HG03378 (cell line): Measurements from ENCODE around the gene HNRNPUL2.

Source experiments
- ATAC-seq: cut with Tn5 transposase; IDR thresholded peaks from one replicate; pipeline ENCODE4 v1.9.1; 2021; ENCODE audit warnings: mild to moderate bottlenecking, moderate library complexity; ENCODE audit not compliant: unreplicated experiment

Gene HNRNPUL2

GRCh38 chr11:62727872-62728170 is 564 bp upstream of the HNRNPUL2 start:
- ATAC-seq = peak; percentile 54

DNA sequence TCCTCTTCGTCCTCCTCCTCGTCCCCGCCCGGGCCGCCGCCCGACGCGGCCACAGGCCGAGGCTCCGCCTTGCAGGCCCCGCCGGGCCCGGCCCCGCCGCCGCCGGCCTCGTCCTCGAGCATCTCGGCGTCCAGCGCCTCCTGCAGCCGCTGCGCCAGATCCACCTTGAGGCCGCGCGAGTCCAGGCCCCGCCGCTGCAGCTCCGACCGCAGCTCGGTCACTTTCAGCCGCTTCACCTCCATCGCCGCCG is 417 bp downstream of the HNRNPUL2 start:
- no peak for ATAC-seq

- ATAC-seq = no peak
These were observed 922 bp downstream of the HNRNPUL2 start for GRCh38 chr11:62726156-62726914.

- no peak for ATAC-seq
These were observed 1.6 kb downstream of the HNRNPUL2 start for GRCh38 chr11:62725646-62726045.

DNA sequence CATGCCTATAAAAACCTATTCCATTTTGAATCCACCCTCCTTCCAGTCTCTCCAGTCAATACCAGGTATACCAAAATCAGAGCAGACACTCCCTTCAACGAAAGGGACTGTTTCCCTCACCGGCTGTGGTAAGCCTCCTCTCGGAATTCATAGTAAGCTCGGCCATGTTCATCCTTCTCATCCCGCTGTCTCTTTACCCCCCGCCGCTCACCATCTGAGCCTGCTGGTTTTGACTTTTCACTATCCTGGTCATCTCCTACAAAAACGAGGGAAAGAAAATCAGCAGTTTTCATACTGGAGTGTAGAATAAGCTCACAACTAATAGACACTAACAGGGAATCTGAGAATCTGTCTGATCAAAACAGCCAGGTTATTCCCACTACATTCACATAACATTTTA is 3.1 kb downstream of the HNRNPUL2 start:
- ATAC-seq = no peak

DNA sequence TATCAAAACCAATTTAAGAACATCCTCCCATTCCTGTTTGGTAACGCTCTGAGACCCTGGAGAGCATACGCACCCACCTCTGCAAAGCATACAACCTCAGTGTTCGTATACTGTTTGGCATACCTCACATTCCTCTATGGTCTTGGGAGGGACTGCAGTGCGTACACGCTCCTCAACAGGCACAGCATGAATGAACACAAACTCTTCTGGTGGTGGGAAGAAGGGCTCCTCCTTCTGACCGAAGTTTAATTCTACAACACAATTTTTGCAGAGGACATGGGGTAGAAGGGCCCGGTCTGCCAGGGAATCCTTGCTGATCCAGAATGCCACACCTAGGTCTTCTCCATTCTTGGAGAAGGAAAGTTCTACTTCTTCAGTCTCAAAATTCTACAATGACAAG is 5.3 kb downstream of the HNRNPUL2 start:
- no peak for ATAC-seq

- ATAC-seq = no peak
These were observed 7.8 kb downstream of the HNRNPUL2 start for GRCh38 chr11:62719302-62719978.

DNA sequence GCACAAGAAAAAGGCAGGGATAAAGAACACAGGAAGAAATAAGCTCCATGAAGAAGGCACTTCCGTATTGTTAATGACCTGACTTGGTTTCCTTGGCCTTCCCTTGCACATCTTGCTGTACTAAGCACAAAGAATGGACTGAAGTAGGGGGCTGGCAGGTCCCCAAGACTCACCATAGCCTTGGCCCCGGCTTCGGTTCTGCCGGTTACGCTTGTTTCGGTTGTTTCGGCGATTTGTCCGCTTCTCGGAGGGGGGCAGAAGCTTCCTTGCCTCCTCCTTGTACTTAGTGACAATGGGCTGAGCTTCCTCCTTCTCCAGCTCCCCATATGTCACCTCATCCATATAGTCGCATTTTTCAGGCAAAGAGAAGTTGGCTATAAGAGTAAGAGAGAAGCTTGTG is 10.4 kb downstream of the HNRNPUL2 start:
- no peak for ATAC-seq

DNA sequence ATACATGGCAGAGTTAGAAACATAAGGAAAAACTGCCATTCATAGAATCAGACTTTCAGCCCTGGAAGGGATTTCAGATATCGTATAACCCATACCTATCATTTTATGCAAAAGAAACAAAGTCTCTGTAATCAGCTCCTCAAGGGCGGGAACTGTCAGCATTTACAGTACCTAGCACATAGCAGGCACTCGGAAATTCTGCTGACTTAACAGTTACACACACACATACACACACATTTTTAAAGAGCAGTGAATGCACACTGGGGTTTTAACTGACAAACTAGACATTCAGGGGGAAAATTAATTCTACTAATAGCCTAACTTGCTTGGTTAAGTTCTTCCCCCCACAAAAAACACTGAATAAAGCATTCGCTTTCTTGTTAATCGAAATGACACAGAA is 11.1 kb downstream of the HNRNPUL2 start:
- ATAC-seq = no peak

DNA sequence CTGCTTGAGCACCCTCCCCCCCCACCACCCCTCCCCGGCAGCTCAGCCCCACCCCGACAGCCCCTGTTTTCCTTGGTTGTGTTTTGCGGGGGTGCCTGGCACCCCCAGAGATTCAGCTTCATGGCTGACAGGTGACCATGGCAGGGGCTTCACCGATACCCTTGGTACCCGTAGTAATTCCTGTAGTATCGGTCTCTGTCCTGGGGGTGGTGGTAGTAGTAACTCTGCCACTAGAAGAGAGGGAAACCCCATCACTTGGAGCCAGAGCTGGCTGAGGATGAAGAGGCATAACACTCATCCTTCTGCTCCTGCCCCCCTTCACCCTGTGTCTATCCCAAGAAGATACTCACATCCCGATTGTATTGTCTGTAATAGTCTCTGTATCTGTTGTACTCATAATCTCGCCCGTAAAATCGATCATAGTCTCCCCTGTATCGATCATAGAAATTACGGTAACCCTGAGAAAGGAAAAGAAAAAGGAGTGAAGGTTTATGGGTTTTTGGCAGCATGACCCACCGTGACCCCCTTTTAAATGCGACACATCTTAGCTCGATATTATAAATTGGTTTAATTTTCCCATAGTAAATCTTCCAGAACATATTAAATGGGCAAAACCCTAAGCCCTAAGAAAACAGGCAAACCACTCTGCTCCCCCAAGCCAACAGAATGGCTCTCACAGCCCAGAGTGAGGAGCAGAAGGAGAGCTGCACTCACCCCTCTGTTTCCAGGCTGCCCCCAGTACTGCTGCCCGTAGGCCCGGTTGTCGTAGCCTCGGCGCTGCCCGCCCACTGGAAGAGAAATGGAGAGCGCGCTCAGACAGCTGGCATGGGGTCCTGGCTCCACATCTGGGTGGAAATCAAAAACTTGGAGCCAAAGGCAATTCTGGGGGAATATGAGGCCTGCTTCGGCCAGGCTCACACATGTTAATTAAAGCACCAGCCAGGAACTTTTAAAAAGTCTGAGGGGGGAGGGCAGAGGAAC is 11.8 kb downstream of the HNRNPUL2 start:
- ATAC-seq = no peak

- no peak for ATAC-seq
These were observed 13.9 kb downstream of the HNRNPUL2 start for GRCh38 chr11:62713343-62713742.

GRCh38 chr11:62712861-62713260 is 14.4 kb downstream of the HNRNPUL2 start:
- no peak for ATAC-seq

GRCh38 chr11:62712276-62712812 is 14.9 kb downstream of the HNRNPUL2 start:
- ATAC-seq = no peak

DNA sequence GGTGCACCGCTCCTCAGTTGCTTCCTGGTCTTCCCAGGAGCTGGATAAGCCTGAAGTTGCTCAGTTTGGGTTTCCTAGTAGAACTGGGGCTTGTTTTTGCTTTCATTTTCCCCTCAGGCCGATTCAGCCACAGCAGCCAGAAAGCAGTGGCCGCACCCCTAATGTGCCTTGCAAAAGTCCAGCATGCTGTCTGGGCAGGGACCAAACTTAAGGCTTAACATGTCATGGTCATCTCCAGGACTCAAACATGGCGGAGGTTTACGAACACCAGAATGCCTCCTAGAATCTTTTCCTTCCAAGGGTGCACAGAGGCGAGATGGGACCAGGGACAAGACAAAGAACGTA is 17.3 kb downstream of the HNRNPUL2 start:
- no peak for ATAC-seq

- ATAC-seq = peak; percentile 61
These were observed 17.8 kb downstream of the HNRNPUL2 start for GRCh38 chr11:62709247-62710000.

DNA sequence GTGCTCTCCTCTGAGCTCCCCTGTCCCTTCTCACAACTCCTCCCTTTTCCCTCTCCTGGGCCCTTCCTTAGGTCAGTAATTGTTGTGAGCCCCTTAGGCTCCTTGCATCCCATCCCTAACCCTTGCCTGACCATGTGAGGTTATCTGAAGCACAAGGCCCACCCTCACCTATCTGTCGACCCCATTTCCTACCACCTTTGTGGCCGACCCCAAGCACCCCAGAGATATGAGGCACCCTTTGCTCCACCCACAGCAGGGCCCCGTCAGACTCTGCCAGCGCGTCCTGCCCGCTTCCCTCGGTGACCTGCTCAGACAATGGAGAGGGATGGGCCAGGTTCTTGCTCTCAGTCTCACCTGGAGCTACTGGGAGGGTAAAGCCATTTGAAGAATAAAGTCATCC is 18.5 kb downstream of the HNRNPUL2 start:
- no peak for ATAC-seq

GRCh38 chr11:62708392-62708791 is 18.9 kb downstream of the HNRNPUL2 start:
- no peak for ATAC-seq

- ATAC-seq = no peak
These were observed 19.9 kb downstream of the HNRNPUL2 start, which contains the start of the genes BSCL2 and GNG3 for GRCh38 chr11:62707277-62707861. TSS of gene BSCL2 (minus strand) at chr11:62707424. CDS start at chr11:62707195, 229 bp downstream. TSS of gene GNG3 (plus strand) at chr11:62707676. CDS start at chr11:62708296, 620 bp downstream.

DNA sequence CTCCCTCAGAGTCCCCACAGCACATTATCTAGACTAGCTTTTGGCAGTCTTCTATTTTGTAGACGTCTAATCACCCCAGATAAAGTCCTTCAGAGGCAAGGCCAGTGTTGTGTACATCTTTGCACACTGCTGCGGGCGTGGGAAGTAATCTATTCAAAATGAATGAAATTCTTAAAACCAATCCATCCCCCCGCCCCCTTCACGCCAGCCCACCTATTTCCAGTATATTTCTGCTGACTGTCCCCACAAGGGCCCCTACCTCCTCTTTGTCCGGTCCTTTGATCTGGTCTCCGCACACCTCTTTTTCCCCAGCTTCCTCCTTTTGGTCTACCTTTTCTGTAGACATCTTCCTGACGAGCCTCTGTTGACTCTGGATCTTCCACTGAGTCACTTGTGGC is 20.4 kb downstream of the HNRNPUL2 start:
- ATAC-seq = no peak
